ENCODE measurements around the gene UBA52. TPM values are rescaled to one million over a fixed set of nuclear protein-coding genes. Genes with fewer than 3 reads are reported as not detected.
A peak's percentile ranks its signal among the peaks of the same experiment; 100 is the strongest.

UBA52 gene
- total and polyA plus RNA-seq, 2 of the 8 experiments (the other 6 are each of a cell fraction or from before 2014, with no cell fraction given) = 1,340 to 5,409 TPM

DNA sequence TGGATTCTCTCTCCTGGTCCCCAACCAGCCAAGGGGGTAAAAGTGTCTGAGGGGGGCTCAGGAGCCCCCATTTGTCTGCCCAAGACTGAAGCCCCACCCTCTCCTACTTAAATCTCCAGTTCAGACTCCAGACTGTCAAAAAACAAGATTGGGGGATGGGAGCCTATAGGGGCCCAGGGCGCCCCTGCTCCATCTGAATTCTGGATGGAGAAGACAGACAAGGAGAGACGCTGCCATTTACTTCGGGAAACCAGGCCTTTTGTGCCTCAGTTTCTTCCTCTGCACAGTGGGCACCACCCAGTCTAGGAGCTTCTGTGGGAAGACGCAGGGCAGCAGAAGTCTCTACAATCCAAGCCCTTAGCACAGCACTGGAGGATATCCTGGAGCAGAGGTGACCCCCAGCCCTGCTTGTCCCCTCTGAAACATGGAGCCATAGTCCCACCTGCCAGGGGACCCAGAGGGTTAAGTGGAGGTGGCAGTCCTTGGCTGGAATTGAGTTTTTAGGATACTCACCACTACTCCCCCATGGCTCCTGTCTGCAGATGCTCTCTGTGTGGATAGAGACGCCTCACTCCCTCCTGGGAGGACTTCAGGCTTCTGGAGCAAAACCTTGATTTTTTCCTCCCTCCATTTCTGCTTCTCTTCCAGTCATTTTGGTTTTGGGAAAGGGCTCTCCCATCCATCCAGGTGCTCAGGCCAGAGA lies 36.6 kb downstream of the UBA52 start:
- no peak overlapping the region for H3K56ac ChIP-seq (replicated peaks; ENCODE audit: insufficient read length, low read depth, low read length)
- H3K9me3 ChIP-seq (ENCODE audit: insufficient read depth in 2 of 2, low read depth in 1 of 2, low read length in 1 of 2) = no peaks in the 10 kb centered on the region
- peaks cover 0 to 17% of the 10 kb centered on the region in 2 experiments for H4K20me1 ChIP-seq (replicated peaks in 1 of 2; ENCODE audit: control insufficient read depth in 1 of 2, insufficient read depth in 2 of 2, low read length in 2 of 2)
- H4K5ac ChIP-seq (ENCODE audit: insufficient read length, low read depth, low read length) = no peak overlapping the region
- DNase-seq (ENCODE audit: low read depth in 1 of 2, low spot score in 2 of 2) = no peak
- H4K91ac ChIP-seq (replicated peaks; ENCODE audit: insufficient read length, low read length) = no peak overlapping the region
- H3K4ac ChIP-seq (replicated peaks; ENCODE audit: insufficient read length, low read depth, low read length) = no peak overlapping the region
- FAIRE-seq = no peak
- H3K23ac ChIP-seq (ENCODE audit: insufficient read length) = no peak overlapping the region
- no peak overlapping the region for H3K9ac ChIP-seq (replicated peaks in 1 of 4; ENCODE audit: extremely low read depth in 1 of 4, low read depth in 3 of 4, low read length in 3 of 4)
- 35% methylated on average over 5 of the region's 5 CpGs; no CpG with 5 or more reads in 1 of the 2 experiments for WGBS, 2 experiments (ENCODE audit: extremely low coverage in 1 of 2, insufficient coverage in 1 of 2, insufficient read length in 1 of 2, insufficient replicate concordance in 2 of 2, low coverage in 1 of 2, low lambda C conversion rate in 2 of 2, missing lambda C conversion rate in 1 of 2)
- peak overlapping the region; percentile 60 for H3K18ac ChIP-seq (ENCODE audit: extremely low read depth, low read length)
- peak overlapping the region in 1 of 2 experiments; percentile 64; a peak in 2 of 4 replicates for H3K4me2 ChIP-seq (ENCODE audit: insufficient read depth in 1 of 2, low read depth in 2 of 2, low read length in 2 of 2)
- no peaks in the 10 kb centered on the region for H3K79me2 ChIP-seq (ENCODE audit: control insufficient read depth in 1 of 2, insufficient read depth in 2 of 2, low read length in 2 of 2)
- no peak overlapping the region for H2BK120ac ChIP-seq (replicated peaks; ENCODE audit: low read depth, low read length)
- ChIA-PET POLR2A (ENCODE audit: partially characterized antibody) (interaction anchor here (0.9 to 1.4 kb wide), 4 partner anchors 19 to 34 kb away, joined by 3 to 4 read pairs (median 4); partner anchors contain the start of gene REX1BD), CTCF (ENCODE audit: partially characterized antibody) (interaction anchor here (0.9 to 1.1 kb wide), 2 partner anchors 16 to 67 kb away, joined by 3 read pairs; no protein-coding TSS in a partner anchor)
- peaks cover 87 to 95% (median 95%) of the 10 kb centered on the region in 4 experiments for H3K27me3 ChIP-seq (replicated peaks in 1 of 4; ENCODE audit: control insufficient read depth in 3 of 4, extremely low read depth in 1 of 4, insufficient read depth in 3 of 4, low read length in 3 of 4)
- H3K27ac ChIP-seq (ENCODE audit: low read depth, low read length) = no peak overlapping the region
- H2AFZ ChIP-seq (ENCODE audit: low read length) = no peak overlapping the region
- peaks cover 0 to 17% (median 0%) of the 10 kb centered on the region in 4 experiments; a peak in 1 of 8 replicates for H3K36me3 ChIP-seq (ENCODE audit: control insufficient read depth in 2 of 4, insufficient read depth in 4 of 4, low read length in 3 of 4)
- H3K4me3 ChIP-seq (ENCODE audit: extremely low read depth in 1 of 4, insufficient read depth in 2 of 4, low read depth in 3 of 4, low read length in 4 of 4) = peak overlapping the region in 1 of 4 experiments; percentile 49; a peak in 2 of 8 replicates
- H3K4me1 ChIP-seq (replicated peaks in 1 of 4; ENCODE audit: control insufficient read depth in 3 of 4, insufficient read depth in 4 of 4, low read length in 3 of 4) = peaks cover 32 to 60% (median 47%) of the 10 kb centered on the region in 4 experiments
- 0 out of 2 replicates have a peak overlapping the region, but pooled peaks have one; percentile 66 for H2BK20ac ChIP-seq (ENCODE audit: low read length)
- no peak overlapping the region for H2BK5ac ChIP-seq (ENCODE audit: low read depth, low read length)
- H2BK15ac ChIP-seq (ENCODE audit: low read length) = 0 out of 2 replicates have a peak overlapping the region, but pooled peaks have one; percentile 61
- H3K79me1 ChIP-seq (ENCODE audit: low read depth, low read length) = no peaks in the 10 kb centered on the region
- no peak overlapping the region for H3K14ac ChIP-seq (ENCODE audit: insufficient read length)
- H4K8ac ChIP-seq (ENCODE audit: extremely low read depth, insufficient read depth, low read length) = no peak overlapping the region
- peaks cover 27% of the 10 kb centered on the region for H3K23me2 ChIP-seq (ENCODE audit: low read depth, low read length)
- H2BK12ac ChIP-seq (ENCODE audit: low read depth, low read length) = 0 out of 2 replicates have a peak overlapping the region, but pooled peaks have one; percentile 75
- no peak overlapping the region for H2AK5ac ChIP-seq (ENCODE audit: low read depth, low read length)
- TF ChIP-seq NRF1 (IDR thresholded peaks at IDR 0.05; ENCODE audit: low read depth, low read length) (no peak), EGR1 (IDR thresholded peaks at IDR 0.05; ENCODE audit: borderline replicate concordance, low read depth, low read length) (no peak), CEBPB (IDR thresholded peaks at IDR 0.05; ENCODE audit: low read depth, low read length) (no peak)
- TF ChIP-seq, protein P1, sequence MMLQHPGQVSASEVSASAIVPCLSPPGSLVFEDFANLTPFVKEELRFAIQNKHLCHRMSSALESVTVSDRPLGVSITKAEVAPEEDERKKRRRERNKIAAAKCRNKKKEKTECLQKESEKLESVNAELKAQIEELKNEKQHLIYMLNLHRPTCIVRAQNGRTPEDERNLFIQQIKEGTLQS (IDR thresholded peaks at IDR 0.05; ENCODE audit: insufficient read depth, low read depth, low read length) = no peak
